H1 (cell line): ENCODE measurements around the gene PPFIA2. TPM values are rescaled to one million over a fixed set of nuclear protein-coding genes. Genes with fewer than 3 reads are reported as not detected.

Source experiments
- KDM1A ChIP-seq: fragments of 200-600, 300-600 bp; sonication (generic); IDR thresholded peaks from 2 replicates; pipeline ENCODE4 v1.7.1; 2016; ENCODE audit warnings: mild to moderate bottlenecking, low read length, borderline replicate concordance
- SAP30 ChIP-seq: fragments of 300-600 bp; sonication (generic); IDR thresholded peaks from 2 replicates; pipeline ENCODE4 v1.7.1; 2012; ENCODE audit warnings: low read length, moderate library complexity, mild to moderate bottlenecking, inconsistent platforms; ENCODE audit not compliant: insufficient read depth, insufficient replicate concordance
- SP4 ChIP-seq: IDR thresholded peaks from 2 replicates; pipeline ENCODE4 v1.6.1; 2012; ENCODE audit warnings: low read length, inconsistent platforms
- polyA plus RNA-seq, 7 experiments: library from polyadenylated mRNA; depleted of rRNA in 3 of 7; stranded (reverse) in 5 of 7; unstranded in 2 of 7; fragments of >200 nt in 5 of 7; fragments of 200-250 nt in 2 of 7; gene quantifications; 1 replicate in 5 of 7; 2 replicates in 1 of 7; 4 replicates in 1 of 7; pipeline versions ENCODE4 v1.2.1 to v1.2.3, GENCODE V29; 2011 to 2013; ENCODE audit warnings: missing spikeins in 2 of 7, mixed read lengths in 2 of 7
- total RNA-seq: library from RNA; stranded (reverse); fragmentation: NEBNext Ultra II Directional; extraction: Animal tissue kit (Norgen Biotek cat#: 25700); gene quantifications from 2 replicates; pipeline ENCODE4 v1.2.1, GENCODE V29; 2021
- TF ChIP-seq, protein P1 (sequence below): IDR thresholded peaks from 2 replicates; pipeline ENCODE4 v1.6.1; 2011; ENCODE audit warnings: low read length, improper control_type of control experiment

The PPFIA2 gene
- total and polyA plus RNA-seq, 2 of the 8 experiments (the other 6 are each of a cell fraction or from before 2014, with no cell fraction given): 1.2 to 1.8 TPM

DNA sequence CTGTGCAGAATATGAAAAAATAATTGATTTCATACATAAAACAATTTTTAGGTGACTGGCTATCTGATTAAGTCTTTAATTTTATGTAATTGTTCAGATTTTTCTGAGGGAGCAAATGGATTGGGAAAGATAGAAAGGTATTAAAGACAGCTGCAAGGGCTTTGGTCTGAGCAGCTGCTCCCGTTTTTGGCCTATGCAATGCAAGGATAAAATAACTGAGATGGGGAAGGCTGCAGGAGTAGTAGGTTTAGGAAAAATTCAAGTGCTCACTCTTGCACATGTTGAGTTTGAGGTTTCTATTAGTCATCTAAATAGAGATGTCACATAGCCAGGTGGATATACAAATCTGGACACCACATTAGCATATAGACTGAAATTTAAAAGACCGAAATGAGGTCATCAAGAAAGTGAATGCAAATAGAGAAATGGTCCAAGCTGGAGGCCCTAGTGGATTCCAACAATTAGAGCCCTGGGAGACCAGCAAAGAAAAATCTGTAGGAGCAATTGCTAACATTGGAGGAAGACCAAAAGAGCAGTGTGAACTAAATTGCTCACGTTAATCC is 144.0 kb downstream of the PPFIA2 start (continued):
- TF ChIP-seq SAP30 (no peak), KDM1A (no peak), SP4 (no peak)
- TF ChIP-seq, protein P1, sequence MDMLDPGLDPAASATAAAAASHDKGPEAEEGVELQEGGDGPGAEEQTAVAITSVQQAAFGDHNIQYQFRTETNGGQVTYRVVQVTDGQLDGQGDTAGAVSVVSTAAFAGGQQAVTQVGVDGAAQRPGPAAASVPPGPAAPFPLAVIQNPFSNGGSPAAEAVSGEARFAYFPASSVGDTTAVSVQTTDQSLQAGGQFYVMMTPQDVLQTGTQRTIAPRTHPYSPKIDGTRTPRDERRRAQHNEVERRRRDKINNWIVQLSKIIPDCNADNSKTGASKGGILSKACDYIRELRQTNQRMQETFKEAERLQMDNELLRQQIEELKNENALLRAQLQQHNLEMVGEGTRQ: no peak
